AG09309 (cell line): Measurements from ENCODE around the gene DMXL1.
"Not testable (repeated sequence)": the region's sequence is repeated elsewhere in the genome, so short reads cannot be mapped to it uniquely, and the experiment has no call there.

Experiments
- DNase-seq: peaks from one replicate; pipeline ENCODE4 v3.0.0-alpha.2; 2010; ENCODE audit warnings: low read depth
- H3K4me3 ChIP-seq: 2 replicates; pipeline ENCODE4 v1.5.1; 2011; ENCODE audit warnings: mild to moderate bottlenecking, low read depth, low read length, moderate library complexity; ENCODE audit not compliant: control insufficient read depth
- TF ChIP-seq, protein P1 (sequence below): IDR thresholded peaks from 2 replicates; pipeline ENCODE4 v1.5.1; 2011; ENCODE audit warnings: mild to moderate bottlenecking, low read depth, low read length, inconsistent platforms; ENCODE audit not compliant: insufficient read depth, control insufficient read depth; ENCODE audit errors: missing control alignments

Gene DMXL1

DNA sequence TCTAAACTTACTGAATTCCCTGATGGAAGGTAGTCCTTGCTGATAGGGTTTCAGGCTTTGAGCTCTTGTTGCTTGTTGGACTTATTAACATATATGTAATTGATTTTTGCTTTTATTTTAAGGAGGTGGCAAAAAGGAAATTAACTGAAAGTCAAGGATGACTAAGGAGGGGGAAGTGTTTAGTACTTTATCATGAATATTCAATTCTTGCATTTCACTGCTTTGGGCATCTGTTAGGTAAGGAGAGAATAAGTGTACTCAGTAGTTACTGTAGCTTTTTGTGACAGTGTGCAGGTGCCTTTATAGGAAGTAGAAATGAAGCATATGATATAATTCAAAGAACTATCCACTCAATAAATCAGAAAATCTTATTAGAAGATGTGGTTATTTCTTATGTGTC lies 47.1 kb downstream of the DMXL1 start:
- TF ChIP-seq, protein P1, sequence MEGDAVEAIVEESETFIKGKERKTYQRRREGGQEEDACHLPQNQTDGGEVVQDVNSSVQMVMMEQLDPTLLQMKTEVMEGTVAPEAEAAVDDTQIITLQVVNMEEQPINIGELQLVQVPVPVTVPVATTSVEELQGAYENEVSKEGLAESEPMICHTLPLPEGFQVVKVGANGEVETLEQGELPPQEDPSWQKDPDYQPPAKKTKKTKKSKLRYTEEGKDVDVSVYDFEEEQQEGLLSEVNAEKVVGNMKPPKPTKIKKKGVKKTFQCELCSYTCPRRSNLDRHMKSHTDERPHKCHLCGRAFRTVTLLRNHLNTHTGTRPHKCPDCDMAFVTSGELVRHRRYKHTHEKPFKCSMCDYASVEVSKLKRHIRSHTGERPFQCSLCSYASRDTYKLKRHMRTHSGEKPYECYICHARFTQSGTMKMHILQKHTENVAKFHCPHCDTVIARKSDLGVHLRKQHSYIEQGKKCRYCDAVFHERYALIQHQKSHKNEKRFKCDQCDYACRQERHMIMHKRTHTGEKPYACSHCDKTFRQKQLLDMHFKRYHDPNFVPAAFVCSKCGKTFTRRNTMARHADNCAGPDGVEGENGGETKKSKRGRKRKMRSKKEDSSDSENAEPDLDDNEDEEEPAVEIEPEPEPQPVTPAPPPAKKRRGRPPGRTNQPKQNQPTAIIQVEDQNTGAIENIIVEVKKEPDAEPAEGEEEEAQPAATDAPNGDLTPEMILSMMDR: no peak
- H3K4me3 ChIP-seq: no peak overlapping the region
- DNase-seq: no peak

DNA sequence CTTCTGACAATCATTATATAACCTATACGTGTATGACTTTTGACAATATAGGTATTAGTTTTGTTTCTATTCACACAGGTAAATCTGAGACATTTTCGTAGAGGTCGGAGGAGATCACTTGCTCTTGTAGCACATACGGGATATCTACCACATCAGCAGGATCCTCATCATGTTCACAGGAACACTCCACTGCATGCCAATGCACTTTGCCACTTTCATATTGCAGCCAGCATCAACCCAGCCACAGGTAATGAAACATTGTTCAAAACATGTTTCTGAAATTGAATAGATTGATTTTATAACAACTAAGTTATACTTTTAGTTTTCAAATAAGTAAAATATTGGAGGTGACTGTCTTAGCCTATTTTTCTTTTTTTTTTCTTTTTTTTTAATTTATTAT lies 50.0 kb downstream of the DMXL1 start:
- TF ChIP-seq, protein P1: no peak
- DNase-seq: no peak
- no peak overlapping the region for H3K4me3 ChIP-seq

DNA sequence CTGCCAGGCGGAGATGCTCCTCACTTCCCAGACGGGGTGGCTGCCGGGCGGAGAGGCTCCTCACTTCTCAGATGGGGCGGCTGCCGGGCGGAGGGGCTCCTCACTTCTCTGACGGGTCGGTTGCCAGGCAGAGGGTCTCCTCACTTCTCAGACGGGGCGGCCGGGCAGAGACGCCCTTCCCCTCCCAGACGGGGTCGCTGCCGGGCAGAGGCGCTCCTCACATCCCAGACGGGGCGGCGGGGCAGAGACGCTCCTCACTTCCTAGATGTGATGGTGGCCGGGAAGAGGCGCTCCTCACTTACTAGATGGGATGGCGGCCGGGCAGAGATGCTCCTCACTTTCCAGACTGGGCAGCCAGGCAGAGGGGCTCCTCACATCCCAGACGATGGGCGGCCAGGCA lies 51.6 kb downstream of the DMXL1 start:
- DNase-seq, H3K4me3 ChIP-seq: not testable (repeated sequence)

DNA sequence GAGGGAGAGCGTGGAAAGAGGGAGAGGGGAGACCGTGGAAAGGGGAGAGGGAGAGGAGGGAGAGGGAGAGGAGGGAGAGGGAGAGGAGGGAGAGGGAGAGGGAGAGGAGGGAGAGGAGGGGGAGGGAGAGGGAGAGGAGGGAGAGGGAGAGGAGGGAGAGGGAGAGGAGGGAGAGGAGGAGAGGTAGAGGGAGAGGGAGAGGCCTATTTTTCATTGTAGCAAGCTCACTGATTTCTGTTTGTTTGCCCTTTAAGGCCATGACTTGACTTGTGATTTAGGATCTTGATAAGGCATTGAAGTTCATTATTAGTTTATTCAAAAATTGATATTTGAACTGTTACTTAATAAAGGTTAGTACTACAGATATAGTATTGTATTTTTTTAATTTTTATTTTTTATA lies 52.4 kb downstream of the DMXL1 start:
- TF ChIP-seq, protein P1: no peak
- H3K4me3 ChIP-seq: no peak overlapping the region
- DNase-seq: no peak

DNA sequence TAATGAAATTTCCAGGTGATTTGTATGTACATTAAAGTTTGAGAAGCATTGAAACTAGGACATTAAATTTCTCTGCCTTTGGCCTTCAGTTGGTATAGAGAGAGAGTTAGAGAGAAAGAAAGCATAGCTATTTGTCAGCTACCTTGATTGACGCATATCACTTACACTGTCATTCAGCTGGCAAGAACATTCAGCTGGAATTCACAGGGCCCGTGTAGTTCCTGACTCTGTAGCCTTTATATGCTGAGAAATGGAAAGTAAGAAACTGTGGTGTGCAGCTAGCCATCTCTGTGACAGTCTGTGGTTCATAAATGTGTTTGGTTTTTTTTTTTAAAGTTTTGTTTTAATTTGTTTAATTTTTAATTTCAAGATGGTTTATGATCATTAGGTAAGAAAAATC lies 58.9 kb downstream of the DMXL1 start:
- TF ChIP-seq, protein P1: no peak
- no peak overlapping the region for H3K4me3 ChIP-seq
- DNase-seq: no peak

DNA sequence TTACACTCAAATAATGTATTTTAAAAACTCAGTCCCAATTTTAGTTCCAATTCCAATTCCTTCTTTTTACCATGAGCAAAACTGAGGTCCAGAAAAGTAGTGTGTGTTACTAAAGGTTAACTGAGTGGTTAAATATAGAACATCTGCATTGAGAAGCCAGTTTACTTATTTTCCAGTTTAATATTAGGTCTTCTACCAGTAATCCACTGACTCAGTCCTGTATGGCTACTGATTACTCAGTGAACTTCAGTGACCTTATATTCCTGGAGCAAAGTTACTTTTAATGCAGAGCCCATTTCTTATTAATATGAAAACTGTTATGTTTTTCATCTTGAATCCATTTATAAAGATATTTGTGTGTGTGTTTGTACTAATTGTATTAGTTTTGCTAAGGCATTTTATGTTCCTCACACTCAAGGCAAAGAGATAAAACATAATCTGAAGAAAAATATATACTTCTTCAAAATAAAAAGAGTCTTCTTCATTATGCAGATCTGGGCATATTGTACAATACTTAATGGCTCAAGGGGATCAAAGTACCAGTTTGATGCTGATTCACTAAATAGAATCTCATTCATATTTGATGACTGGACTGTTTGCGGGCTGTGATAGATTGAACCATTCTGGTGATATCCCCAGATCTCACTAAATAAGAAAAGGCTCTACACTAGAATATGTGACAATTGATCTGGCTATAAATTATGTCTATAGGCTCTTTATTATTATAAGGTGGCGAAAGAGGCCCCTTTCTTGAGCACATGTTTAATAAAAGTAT lies 60.8 kb downstream of the DMXL1 start:
- no peak for DNase-seq
- H3K4me3 ChIP-seq: no peak overlapping the region
- TF ChIP-seq, protein P1: no peak

DNA sequence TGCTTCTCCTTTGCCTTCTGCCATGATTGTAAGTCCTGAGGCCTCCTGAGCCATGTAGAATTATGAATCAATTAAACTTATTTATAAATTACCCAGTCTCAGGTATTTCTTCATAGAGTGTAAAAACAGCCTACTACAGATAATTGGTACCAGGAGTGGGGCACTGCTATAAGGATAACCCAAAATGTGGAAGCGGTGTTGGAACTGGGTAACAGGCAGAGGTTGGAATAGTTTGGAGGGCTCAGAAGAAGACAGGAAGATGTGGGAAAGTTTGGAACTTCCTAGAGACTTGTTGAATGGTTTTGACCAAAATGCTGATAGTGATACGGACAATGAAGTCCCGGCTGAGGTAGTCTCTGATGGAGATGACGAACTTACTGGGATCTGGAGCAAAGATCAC lies 64.9 kb downstream of the DMXL1 start:
- H3K4me3 ChIP-seq, DNase-seq: not testable (repeated sequence)

DNA sequence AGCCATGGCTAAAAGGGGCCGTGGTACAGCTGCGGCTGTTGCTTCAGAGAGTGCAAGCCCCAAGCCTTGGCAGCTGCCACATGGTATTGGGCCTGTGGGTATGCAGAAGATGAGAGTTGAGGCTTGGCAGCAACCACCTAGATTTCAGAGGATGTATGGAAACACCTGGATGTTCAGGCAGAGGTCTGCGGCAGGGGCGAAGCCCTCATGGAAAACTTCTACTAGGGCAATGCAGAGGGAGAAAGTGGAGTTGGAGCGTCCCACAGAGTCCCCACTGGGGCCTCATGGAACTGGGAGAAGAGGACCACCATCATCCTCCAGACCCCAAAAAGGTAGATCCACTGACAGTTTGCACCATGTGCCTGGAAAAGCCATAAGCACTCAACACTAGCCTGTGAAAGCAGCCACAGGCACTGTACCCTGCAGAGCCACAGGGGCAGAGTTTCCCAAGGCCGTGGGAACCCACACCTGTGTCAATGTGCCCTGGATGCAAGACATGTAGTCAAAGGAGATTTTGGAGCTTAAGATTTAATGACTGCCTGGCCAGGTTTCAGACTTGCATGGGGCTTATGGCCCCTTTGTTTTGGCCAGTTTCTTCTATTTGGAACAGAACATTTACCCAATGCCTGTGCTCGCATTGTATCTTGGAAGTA lies 65.9 kb downstream of the DMXL1 start:
- TF ChIP-seq, protein P1: no peak
- no peak overlapping the region for H3K4me3 ChIP-seq
- DNase-seq: no peak
